Measurements from ENCODE around the gene CPNE2.

Gene CPNE2

DNA sequence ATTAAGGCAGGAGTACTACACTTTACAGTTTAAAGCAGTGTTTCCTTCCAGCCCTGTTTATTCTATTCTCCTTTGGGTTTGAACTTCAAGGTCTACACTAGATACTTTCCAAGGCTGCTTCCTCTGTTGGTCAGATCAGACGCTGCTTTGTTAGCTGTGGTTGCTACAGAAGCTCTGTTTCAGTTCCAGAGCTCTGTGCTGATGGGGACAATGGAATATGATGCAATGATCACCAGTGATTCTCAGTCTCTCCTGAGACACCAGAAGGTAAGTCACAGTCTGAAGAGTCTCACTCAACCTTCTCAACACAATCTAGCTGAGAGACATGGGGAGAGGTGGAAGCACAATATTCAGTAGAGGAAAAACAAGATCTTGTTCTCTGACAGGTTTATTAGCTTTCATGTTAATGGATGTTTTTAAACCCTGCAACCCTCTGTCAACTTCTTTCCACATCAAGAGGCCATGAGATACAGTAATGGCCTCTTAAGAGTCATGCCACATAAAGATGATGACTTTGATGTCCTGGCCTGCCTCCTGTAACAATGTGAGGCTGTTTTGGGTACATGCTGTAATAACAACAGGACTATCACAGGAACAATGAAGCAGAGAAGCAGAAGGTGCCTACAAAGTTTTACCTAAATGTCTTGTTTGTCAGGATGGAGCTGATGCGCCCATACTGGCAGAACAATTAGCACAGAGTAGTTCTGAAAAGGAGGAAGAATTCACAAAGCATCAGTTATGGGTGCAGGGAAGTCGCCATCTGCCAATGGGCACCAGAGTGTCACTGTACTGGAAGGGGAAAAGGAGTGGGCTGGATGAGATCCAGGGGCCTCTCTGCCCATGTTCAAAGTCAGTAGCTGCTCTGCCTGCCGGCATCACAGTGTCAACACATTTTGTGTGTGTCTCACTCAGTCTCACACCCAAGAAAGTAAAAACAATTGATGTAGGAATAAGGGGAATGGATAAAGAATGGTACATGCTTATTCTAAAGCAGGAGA is 60.0 kb downstream of the CPNE2 start:
- DNase-seq: no peak
- TF ChIP-seq, protein P1, sequence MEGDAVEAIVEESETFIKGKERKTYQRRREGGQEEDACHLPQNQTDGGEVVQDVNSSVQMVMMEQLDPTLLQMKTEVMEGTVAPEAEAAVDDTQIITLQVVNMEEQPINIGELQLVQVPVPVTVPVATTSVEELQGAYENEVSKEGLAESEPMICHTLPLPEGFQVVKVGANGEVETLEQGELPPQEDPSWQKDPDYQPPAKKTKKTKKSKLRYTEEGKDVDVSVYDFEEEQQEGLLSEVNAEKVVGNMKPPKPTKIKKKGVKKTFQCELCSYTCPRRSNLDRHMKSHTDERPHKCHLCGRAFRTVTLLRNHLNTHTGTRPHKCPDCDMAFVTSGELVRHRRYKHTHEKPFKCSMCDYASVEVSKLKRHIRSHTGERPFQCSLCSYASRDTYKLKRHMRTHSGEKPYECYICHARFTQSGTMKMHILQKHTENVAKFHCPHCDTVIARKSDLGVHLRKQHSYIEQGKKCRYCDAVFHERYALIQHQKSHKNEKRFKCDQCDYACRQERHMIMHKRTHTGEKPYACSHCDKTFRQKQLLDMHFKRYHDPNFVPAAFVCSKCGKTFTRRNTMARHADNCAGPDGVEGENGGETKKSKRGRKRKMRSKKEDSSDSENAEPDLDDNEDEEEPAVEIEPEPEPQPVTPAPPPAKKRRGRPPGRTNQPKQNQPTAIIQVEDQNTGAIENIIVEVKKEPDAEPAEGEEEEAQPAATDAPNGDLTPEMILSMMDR (IDR thresholded peaks at IDR 0.05; ENCODE audit: low read depth, low read length, missing control alignments): no peak
- H3K4me3 ChIP-seq (ENCODE audit: low read depth, low read length): no peak overlapping the region
- H3K27ac ChIP-seq: no peak overlapping the region
- no peaks in the 10 kb centered on the region for H3K27me3 ChIP-seq (replicated peaks)
- in situ Hi-C loops (cut with HindIII; ENCODE audit: low pct_ligation_motif_present, low sequenced_read_pairs): no loop called here
- H3K36me3 ChIP-seq (replicated peaks): peaks cover 22% of the 10 kb centered on the region

DNA sequence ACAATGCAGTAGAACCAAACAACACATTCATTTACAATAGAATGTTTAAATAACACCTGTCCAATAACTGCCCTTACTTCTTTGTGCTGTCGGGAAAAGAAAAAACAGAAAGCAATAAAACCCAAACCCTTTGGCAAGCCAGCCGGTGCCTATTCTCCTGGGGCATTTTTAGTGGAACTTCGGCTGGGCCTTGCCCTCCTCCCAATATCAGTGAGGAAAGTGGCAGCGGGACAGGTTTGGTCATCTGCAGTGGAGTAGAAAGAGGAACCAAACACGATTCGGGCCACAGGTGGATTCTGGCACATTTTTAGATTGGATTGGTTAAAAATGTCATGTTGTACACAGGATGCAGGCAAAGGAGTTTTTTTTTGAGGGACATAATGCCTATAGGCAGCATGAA is 61.5 kb downstream of the CPNE2 start:
- peaks cover 22% of the 10 kb centered on the region for H3K36me3 ChIP-seq (replicated peaks)
- no peaks in the 10 kb centered on the region for H3K27me3 ChIP-seq (replicated peaks)
- H3K27ac ChIP-seq: no peak overlapping the region
- no peak for DNase-seq
- TF ChIP-seq, protein P1 (IDR thresholded peaks at IDR 0.05; ENCODE audit: low read depth, low read length, missing control alignments): no peak
- in situ Hi-C loops (cut with HindIII; ENCODE audit: low pct_ligation_motif_present, low sequenced_read_pairs): no loop called here
- H3K4me3 ChIP-seq (ENCODE audit: low read depth, low read length): no peak overlapping the region

DNA sequence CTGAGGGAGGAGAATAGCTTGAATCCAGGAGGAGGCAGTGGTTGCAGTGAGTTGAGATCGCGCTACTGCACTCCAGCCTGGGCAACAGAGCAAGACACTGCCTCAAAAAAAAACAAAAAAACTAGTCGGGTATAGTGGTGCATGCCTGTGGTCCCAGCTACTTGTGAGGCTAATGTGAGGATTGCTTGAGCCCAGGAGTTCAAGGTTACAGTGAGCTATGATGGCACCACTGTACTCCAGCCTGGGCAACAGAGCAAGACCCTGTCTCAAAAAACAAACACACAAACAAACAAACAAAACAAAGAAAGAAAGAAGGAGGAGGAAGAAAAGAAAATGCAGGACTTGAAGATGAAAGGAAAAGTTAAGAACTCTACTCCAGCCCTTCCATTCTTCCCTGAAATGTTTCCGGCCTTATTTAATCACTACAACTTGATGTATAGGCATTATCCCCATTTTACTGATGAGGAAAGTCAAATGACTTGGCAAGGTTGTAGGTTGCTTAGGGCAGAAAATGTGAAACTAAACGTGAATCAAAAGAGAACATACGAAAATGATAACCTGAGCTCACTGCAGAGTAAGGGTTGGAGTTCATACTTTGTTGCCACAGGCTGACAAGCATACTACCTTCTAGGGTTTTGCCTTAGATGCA is 63.4 kb downstream of the CPNE2 start:
- Histone ChIP-seq H3K27me3 (replicated peaks) (no peaks in the 10 kb centered on the region), H3K27ac (no peak overlapping the region), H3K36me3 (replicated peaks) (peaks cover 27% of the 10 kb centered on the region), H3K4me3 (ENCODE audit: low read depth, low read length) (no peak overlapping the region)
- in situ Hi-C loops (cut with HindIII; ENCODE audit: low pct_ligation_motif_present, low sequenced_read_pairs): no loop called here
- TF ChIP-seq, protein P1 (IDR thresholded peaks at IDR 0.05; ENCODE audit: low read depth, low read length, missing control alignments): no peak
- DNase-seq: no peak

DNA sequence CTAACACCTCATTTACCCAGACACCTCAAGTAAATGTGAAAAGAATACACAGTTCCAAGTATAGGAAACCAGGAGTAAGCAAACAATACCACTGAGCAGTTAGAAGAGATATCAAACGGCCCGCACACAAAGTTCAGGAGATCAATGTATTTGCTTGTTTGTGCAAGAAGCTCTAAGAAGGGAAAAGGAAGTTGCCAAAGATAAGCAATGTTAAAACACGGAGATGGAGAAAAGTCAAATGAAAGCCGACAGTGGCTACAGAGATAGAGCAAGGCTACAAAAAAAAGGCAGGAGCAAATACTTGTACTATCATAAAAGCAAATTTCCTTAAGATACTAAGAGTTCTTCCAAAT is 63.9 kb downstream of the CPNE2 start:
- Histone ChIP-seq H3K4me3 (ENCODE audit: low read depth, low read length) (no peak overlapping the region), H3K27me3 (replicated peaks) (no peaks in the 10 kb centered on the region), H3K36me3 (replicated peaks) (peaks cover 27% of the 10 kb centered on the region), H3K27ac (no peak overlapping the region)
- TF ChIP-seq, protein P1 (IDR thresholded peaks at IDR 0.05; ENCODE audit: low read depth, low read length, missing control alignments): no peak
- DNase-seq: no peak
- in situ Hi-C loops (cut with HindIII; ENCODE audit: low pct_ligation_motif_present, low sequenced_read_pairs): no loop called here

DNA sequence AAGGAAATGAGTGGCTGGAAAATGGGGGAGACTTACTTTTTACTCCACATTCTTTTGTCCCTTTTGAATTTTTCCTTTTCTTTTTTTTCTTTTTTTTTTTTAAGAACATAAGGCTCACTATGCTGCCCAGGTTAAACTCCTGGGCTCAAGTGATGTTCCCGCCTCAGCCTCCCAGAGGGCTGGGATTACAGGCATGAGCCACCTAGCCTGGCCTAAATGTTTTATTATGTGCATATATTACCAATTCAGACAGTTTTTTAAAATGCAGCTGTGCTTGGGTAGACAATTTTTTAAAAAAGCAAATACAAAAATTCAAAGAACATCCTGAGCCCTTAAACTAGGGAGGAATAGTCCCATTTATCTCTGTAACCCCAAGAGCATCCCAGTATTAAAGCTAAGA is 65.2 kb downstream of the CPNE2 start:
- H3K4me3 ChIP-seq (ENCODE audit: low read depth, low read length): no peak overlapping the region
- DNase-seq: no peak
- in situ Hi-C loops (cut with HindIII; ENCODE audit: low pct_ligation_motif_present, low sequenced_read_pairs): no loop called here
- no peaks in the 10 kb centered on the region for H3K27me3 ChIP-seq (replicated peaks)
- H3K36me3 ChIP-seq (replicated peaks): peaks cover 25% of the 10 kb centered on the region
- no peak overlapping the region for H3K27ac ChIP-seq
- TF ChIP-seq, protein P1 (IDR thresholded peaks at IDR 0.05; ENCODE audit: low read depth, low read length, missing control alignments): no peak

All from brain microvascular endothelial cell (primary cell).